WERI-Rb-1 (cell line): Measurements from ENCODE around the gene ADAMTS15.

Experiments used
- DNase-seq: peaks from one replicate; pipeline ENCODE4 v3.0.0-alpha.2; 2020
- H3K27ac ChIP-seq: fragments of 250-450 bp; sonication (Bioruptor Pico); 2 replicates; pipeline ENCODE4 v1.5.1; 2020; ENCODE audit warnings: mild to moderate bottlenecking, moderate library complexity
- H3K27me3 ChIP-seq: fragments of 250-450 bp; sonication (Bioruptor Pico); 2 replicates; pipeline ENCODE4 v1.5.1; 2021; ENCODE audit warnings: mild to moderate bottlenecking, low read depth, moderate library complexity; ENCODE audit not compliant: insufficient read depth, severe bottlenecking
- H3K36me3 ChIP-seq: fragments of 250-450 bp; sonication (Bioruptor Pico); 2 replicates; pipeline ENCODE4 v1.5.1; 2020; ENCODE audit warnings: mild to moderate bottlenecking, moderate library complexity
- H3K4me3 ChIP-seq: 2 replicates; pipeline ENCODE4 v1.5.1; 2011; ENCODE audit warnings: low read depth, mild to moderate bottlenecking, control low read depth, low read length
- H3K9me3 ChIP-seq: fragments of 250-450 bp; sonication (Bioruptor Pico); 2 replicates; pipeline ENCODE4 v1.5.1; 2021; ENCODE audit warnings: mild to moderate bottlenecking, moderate library complexity; ENCODE audit not compliant: severe bottlenecking
- CTCF ChIP-seq: IDR thresholded peaks from 2 replicates; pipeline ENCODE4 v1.5.1; 2011; ENCODE audit warnings: low read depth, mild to moderate bottlenecking, control low read depth, inconsistent platforms, low read length

Gene ADAMTS15

GRCh38 chr11:130499828-130500227, 51.4 kb downstream of the ADAMTS15 start:
- Histone ChIP-seq H3K27me3 (no peaks in the 10 kb centered on the region), H3K27ac (no peak overlapping the region), H3K36me3 (no peaks in the 10 kb centered on the region), H3K9me3 (peaks cover 8% of the 10 kb centered on the region), H3K4me3 (no peak overlapping the region)
- no peak for DNase-seq
- TF ChIP-seq CTCF, result no peak

- no peak overlapping the region for H3K4me3 ChIP-seq
- no peak for TF ChIP-seq CTCF
- peaks cover 22% of the 10 kb centered on the region for H3K9me3 ChIP-seq
- H3K27me3 ChIP-seq, result no peaks in the 10 kb centered on the region
- no peak overlapping the region for H3K27ac ChIP-seq
- H3K36me3 ChIP-seq, result no peaks in the 10 kb centered on the region
- DNase-seq, result no peak
Observed at GRCh38 chr11:130504317-130504716, 55.9 kb downstream of the ADAMTS15 start.

GRCh38 chr11:130508913-130509312, 60.5 kb downstream of the ADAMTS15 start:
- H3K27ac ChIP-seq, result peak overlapping the region; percentile 20
- H3K27me3 ChIP-seq, result no peaks in the 10 kb centered on the region
- H3K9me3 ChIP-seq, result peaks cover 20% of the 10 kb centered on the region
- no peaks in the 10 kb centered on the region for H3K36me3 ChIP-seq
- H3K4me3 ChIP-seq, result no peak overlapping the region
- TF ChIP-seq CTCF, result no peak
- DNase-seq, result peak; percentile 85

- Histone ChIP-seq H3K27ac (no peak overlapping the region), H3K27me3 (no peaks in the 10 kb centered on the region), H3K4me3 (no peak overlapping the region), H3K9me3 (peaks cover 19% of the 10 kb centered on the region), H3K36me3 (no peaks in the 10 kb centered on the region)
- no peak for DNase-seq
- no peak for TF ChIP-seq CTCF
Observed at GRCh38 chr11:130509942-130510341, 61.5 kb downstream of the ADAMTS15 start.

- Histone ChIP-seq H3K36me3 (no peaks in the 10 kb centered on the region), H3K4me3 (no peak overlapping the region), H3K9me3 (peaks cover 17% of the 10 kb centered on the region), H3K27me3 (no peaks in the 10 kb centered on the region), H3K27ac (no peak overlapping the region)
- no peak for DNase-seq
- no peak for TF ChIP-seq CTCF
Observed at GRCh38 chr11:130510407-130511006, 62.1 kb downstream of the ADAMTS15 start.

- DNase-seq, result no peak
- H3K27ac ChIP-seq, result no peak overlapping the region
- peaks cover 13% of the 10 kb centered on the region for H3K9me3 ChIP-seq
- H3K4me3 ChIP-seq, result no peak overlapping the region
- H3K27me3 ChIP-seq, result no peaks in the 10 kb centered on the region
- no peaks in the 10 kb centered on the region for H3K36me3 ChIP-seq
- no peak for TF ChIP-seq CTCF
Observed at GRCh38 chr11:130511765-130512164, 63.3 kb downstream of the ADAMTS15 start.
